HepG2 (cell line): ENCODE results near the gene PPP4R3A. TPM values are rescaled to one million over a fixed set of nuclear protein-coding genes. Genes with fewer than 3 reads are reported as not detected.

Source experiments
- CREB1 ChIP-seq, 2 experiments: fragments of 450-650 bp in 1 of 2; IDR thresholded peaks; 2 replicates each; pipeline ENCODE4 v1.6.1; 2016 to 2017; ENCODE audit warnings: control low read depth in 1 of 2, mild to moderate bottlenecking in 1 of 2, missing compliant biosample characterization in 1 of 2, missing genetic modification characterization in 1 of 2
- ELF3 ChIP-seq: IDR thresholded peaks from 2 replicates; pipeline ENCODE4 v1.6.1; 2016; ENCODE audit warnings: missing genetic modification reagents, missing compliant biosample characterization
- FOXO1 ChIP-seq: sonication (generic); formaldehyde crosslinking; IDR thresholded peaks from 2 replicates; pipeline ENCODE4 v1.4.0; 2020; ENCODE audit warnings: missing genetic modification reagents
- HBP1 ChIP-seq: IDR thresholded peaks from 2 replicates; pipeline ENCODE4 v1.6.1; 2016; ENCODE audit warnings: low read depth, control low read depth
- MEIS2 ChIP-seq: sonication (generic); formaldehyde crosslinking; IDR thresholded peaks from 2 replicates; pipeline ENCODE4 v1.9.0; 2021; ENCODE audit warnings: mild to moderate bottlenecking, missing genetic modification reagents
- NAIF1 ChIP-seq: sonication (generic); formaldehyde crosslinking; IDR thresholded peaks from 2 replicates; pipeline ENCODE4 v1.5.0; 2020; ENCODE audit warnings: mild to moderate bottlenecking, missing genetic modification reagents, borderline replicate concordance
- SMAD9 ChIP-seq: sonication (generic); formaldehyde crosslinking; IDR thresholded peaks from 2 replicates; pipeline ENCODE4 v1.5.1; 2020; ENCODE audit warnings: mild to moderate bottlenecking, missing genetic modification reagents
- SUZ12 ChIP-seq: fragments of 150-350 bp; IDR thresholded peaks from 2 replicates; pipeline ENCODE4 v1.6.1; 2014; ENCODE audit warnings: low read depth, low read length
- TCF7 ChIP-seq: sonication (generic); IDR thresholded peaks from 2 replicates; pipeline ENCODE4 v1.6.1; 2016; ENCODE audit warnings: antibody characterized with exemption, low read depth
- THYN1 ChIP-seq: sonication (generic); formaldehyde crosslinking; IDR thresholded peaks from 2 replicates; pipeline ENCODE4 v1.8.1; 2023; ENCODE audit warnings: low read depth, mild to moderate bottlenecking, moderate library complexity, missing genetic modification reagents, borderline replicate concordance
- ZFP36 ChIP-seq: fragments of 150-350 bp; IDR thresholded peaks from 2 replicates; pipeline ENCODE4 v1.6.1; 2018; ENCODE audit warnings: borderline replicate concordance, low read length, low read depth; ENCODE audit not compliant: partially characterized antibody
- ZNF513 ChIP-seq: sonication (generic); formaldehyde crosslinking; conservative IDR thresholded peaks from 2 replicates; pipeline ENCODE4 v1.5.0; 2020; ENCODE audit warnings: missing genetic modification reagents
- polyA plus RNA-seq, 8 experiments: library from polyadenylated mRNA; depleted of rRNA in 3 of 8; stranded (reverse) in 7 of 8; unstranded in 1 of 8; fragments of >200 nt; fragmentation: Illumina TruSeq in 4 of 8; extraction: Trizol in 4 of 8; gene quantifications; 2 replicates each; pipeline versions ENCODE4 v1.2.1 to v1.2.3, GENCODE V29; 2011 to 2016; ENCODE audit warnings: low read depth in 4 of 8, missing spikeins in 1 of 8, mixed read lengths in 1 of 8; ENCODE audit not compliant: insufficient read depth in 1 of 8
- total RNA-seq, 5 experiments: library from RNA; depleted of rRNA; stranded (reverse); fragments of >200 nt; fragmentation: Illumina TruSeq; extraction: Trizol; gene quantifications; 2 replicates each; pipeline ENCODE4 v1.2.3, GENCODE V29; 2016; ENCODE audit warnings: low read depth in 1 of 5
- TF ChIP-seq, protein P1 (sequence below): IDR thresholded peaks from 2 replicates; pipeline ENCODE4 v1.6.1; 2018; ENCODE audit warnings: missing genetic modification reagents
- TF ChIP-seq, protein P2 (sequence below): sonication (generic); formaldehyde crosslinking; IDR thresholded peaks from 2 replicates; pipeline ENCODE4 v1.5.0; 2020; ENCODE audit warnings: mild to moderate bottlenecking, missing genetic modification reagents, borderline replicate concordance
- TF ChIP-seq, protein P3 (sequence below): IDR thresholded peaks from 2 replicates; pipeline ENCODE4 v1.6.1; 2016; ENCODE audit warnings: missing biosample characterization, missing genetic modification reagents, low read depth

The PPP4R3A gene
- total and polyA plus RNA-seq, 2 of the 13 experiments (the other 11 are each of a cell fraction or from before 2014, with no cell fraction given) = 22.5 to 57.4 TPM

DNA sequence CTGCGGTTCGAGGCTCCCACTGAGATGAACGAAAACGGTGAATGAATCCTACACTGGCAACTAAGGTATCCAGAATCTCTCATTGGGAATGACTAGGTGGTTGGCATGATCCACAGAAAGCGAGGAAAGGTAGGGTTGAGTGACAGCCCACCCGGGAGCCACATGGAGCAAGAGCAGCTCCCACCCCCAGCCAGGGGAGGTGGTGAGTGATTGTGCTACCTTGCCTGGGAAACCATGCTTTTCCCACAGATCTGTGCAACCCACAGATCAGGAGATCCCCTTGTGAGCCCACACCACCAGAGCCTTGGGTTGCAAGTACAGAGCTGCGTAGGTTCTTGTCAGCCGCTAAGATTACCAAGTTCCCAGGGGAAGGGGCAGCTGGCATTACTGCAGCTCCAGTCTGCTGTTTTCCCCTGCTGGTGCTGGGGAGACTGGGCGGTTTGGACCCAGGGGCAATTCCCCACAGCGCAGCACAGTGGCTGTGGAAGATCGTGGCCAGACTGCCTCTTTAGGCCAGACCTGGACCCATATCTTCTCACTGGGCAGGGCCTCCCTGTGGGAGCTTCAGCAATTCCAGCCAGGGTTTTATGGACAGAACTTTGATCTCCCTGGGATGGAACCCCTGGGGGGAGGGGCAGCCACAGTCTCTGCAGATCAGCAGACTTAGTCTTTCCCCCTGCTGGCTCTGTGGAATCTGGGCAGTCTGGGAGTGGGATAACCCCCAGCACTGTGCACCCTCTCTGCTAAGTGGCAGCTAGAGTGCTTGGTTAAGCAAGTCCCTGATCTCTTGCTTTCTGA is 44.6 kb upstream of the PPP4R3A start (continued):
- TF ChIP-seq SUZ12 (no peak), SMAD9 (CRISPR knock-in tag) (no peak), ZNF513 (CRISPR knock-in tag) (no peak), NAIF1 (no peak), TCF7 (peak; percentile 36; the same call in 1 of the 2 replicates), HBP1 (CRISPR knock-in tag) (no peak), FOXO1 (no peak), ELF3 (CRISPR knock-in tag) (no peak), THYN1 (no peak), MEIS2 (CRISPR knock-in tag) (no peak), CREB1 (IDR thresholded peaks at IDR 0.05) (no peak), CREB1 (CRISPR knock-in tag; IDR thresholded peaks at IDR 0.05) (no peak), ZFP36 (no peak)
- TF ChIP-seq, protein P1, sequence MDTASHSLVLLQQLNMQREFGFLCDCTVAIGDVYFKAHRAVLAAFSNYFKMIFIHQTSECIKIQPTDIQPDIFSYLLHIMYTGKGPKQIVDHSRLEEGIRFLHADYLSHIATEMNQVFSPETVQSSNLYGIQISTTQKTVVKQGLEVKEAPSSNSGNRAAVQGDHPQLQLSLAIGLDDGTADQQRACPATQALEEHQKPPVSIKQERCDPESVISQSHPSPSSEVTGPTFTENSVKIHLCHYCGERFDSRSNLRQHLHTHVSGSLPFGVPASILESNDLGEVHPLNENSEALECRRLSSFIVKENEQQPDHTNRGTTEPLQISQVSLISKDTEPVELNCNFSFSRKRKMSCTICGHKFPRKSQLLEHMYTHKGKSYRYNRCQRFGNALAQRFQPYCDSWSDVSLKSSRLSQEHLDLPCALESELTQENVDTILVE = no peak
- TF ChIP-seq, protein P2, sequence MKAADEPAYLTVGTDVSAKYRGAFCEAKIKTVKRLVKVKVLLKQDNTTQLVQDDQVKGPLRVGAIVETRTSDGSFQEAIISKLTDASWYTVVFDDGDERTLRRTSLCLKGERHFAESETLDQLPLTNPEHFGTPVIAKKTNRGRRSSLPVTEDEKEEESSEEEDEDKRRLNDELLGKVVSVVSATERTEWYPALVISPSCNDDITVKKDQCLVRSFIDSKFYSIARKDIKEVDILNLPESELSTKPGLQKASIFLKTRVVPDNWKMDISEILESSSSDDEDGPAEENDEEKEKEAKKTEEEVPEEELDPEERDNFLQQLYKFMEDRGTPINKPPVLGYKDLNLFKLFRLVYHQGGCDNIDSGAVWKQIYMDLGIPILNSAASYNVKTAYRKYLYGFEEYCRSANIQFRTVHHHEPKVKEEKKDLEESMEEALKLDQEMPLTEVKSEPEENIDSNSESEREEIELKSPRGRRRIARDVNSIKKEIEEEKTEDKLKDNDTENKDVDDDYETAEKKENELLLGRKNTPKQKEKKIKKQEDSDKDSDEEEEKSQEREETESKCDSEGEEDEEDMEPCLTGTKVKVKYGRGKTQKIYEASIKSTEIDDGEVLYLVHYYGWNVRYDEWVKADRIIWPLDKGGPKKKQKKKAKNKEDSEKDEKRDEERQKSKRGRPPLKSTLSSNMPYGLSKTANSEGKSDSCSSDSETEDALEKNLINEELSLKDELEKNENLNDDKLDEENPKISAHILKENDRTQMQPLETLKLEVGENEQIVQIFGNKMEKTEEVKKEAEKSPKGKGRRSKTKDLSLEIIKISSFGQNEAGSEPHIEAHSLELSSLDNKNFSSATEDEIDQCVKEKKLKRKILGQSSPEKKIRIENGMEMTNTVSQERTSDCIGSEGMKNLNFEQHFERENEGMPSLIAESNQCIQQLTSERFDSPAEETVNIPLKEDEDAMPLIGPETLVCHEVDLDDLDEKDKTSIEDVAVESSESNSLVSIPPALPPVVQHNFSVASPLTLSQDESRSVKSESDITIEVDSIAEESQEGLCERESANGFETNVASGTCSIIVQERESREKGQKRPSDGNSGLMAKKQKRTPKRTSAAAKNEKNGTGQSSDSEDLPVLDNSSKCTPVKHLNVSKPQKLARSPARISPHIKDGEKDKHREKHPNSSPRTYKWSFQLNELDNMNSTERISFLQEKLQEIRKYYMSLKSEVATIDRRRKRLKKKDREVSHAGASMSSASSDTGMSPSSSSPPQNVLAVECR = no peak
- TF ChIP-seq, protein P3, sequence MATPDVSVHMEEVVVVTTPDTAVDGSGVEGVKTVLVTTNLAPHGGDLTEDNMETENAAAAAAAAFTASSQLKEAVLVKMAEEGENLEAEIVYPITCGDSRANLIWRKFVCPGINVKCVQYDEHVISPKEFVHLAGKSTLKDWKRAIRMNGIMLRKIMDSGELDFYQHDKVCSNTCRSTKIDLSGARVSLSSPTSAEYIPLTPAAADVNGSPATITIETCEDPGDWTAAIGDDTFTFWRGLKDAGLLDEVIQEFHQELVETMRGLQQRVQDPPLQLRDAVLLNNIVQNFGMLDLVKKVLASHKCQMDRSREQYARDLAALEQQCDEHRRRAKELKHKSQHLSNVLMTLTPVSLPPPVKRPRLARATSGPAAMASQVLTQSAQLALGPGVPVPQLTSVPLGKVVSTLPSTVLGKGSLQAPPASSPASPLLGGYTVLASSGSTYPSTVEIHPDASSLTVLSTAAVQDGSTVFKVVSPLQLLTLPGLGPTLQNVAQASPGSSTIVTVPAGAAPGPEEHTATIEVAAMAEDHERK (CRISPR knock-in tag) = no peak
